ENCODE data around the gene GINS1.

Gene GINS1

DNA sequence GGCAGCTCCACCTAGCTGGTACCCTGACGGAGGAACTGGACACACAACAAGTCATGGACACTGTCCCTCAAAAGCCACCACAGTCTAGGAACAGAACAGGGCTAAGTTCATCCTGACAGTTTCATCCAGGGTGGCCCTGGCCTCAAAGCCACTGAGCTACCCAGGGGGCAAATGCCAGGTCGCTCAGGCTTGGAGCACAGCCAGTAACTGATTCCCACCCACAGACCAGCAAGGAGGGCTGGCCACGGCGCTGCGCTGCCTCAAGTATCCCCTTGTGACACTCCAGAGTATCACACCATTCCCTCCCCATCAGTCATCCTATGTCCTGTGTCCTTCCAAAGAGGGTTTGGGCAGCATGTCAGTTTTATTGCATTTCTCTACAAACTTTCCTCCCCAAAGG is 72.2 kb downstream of the GINS1 start:
- no peak overlapping the region for H3K4me3 ChIP-seq (replicated peaks; ENCODE audit: low read depth, low read length)
- no peak for DNase-seq (ENCODE audit: low read depth)
- TF ChIP-seq, protein P1, sequence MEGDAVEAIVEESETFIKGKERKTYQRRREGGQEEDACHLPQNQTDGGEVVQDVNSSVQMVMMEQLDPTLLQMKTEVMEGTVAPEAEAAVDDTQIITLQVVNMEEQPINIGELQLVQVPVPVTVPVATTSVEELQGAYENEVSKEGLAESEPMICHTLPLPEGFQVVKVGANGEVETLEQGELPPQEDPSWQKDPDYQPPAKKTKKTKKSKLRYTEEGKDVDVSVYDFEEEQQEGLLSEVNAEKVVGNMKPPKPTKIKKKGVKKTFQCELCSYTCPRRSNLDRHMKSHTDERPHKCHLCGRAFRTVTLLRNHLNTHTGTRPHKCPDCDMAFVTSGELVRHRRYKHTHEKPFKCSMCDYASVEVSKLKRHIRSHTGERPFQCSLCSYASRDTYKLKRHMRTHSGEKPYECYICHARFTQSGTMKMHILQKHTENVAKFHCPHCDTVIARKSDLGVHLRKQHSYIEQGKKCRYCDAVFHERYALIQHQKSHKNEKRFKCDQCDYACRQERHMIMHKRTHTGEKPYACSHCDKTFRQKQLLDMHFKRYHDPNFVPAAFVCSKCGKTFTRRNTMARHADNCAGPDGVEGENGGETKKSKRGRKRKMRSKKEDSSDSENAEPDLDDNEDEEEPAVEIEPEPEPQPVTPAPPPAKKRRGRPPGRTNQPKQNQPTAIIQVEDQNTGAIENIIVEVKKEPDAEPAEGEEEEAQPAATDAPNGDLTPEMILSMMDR (IDR thresholded peaks at IDR 0.05; ENCODE audit: low read length, missing control alignments): no peak

DNA sequence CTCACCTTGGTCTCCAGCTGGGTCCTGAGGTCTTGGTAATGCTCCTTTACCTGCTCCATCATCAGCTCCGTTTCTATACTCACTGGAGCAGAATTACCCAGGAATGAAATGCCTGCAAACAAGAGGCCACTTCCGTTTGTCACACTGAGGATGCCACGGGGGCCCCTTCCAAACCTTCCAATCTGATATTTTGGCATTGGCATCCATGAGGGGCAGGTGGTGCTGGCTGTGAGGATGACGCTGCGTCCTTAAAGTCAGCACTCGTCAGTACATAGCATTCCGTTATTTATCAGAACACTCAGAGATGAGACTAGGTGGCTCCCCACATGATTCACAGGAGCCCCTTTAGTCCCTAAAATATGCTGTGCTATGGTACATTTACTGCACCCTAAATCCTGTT is 72.7 kb downstream of the GINS1 start:
- no peak for DNase-seq (ENCODE audit: low read depth)
- TF ChIP-seq, protein P1 (IDR thresholded peaks at IDR 0.05; ENCODE audit: low read length, missing control alignments): no peak

DNA sequence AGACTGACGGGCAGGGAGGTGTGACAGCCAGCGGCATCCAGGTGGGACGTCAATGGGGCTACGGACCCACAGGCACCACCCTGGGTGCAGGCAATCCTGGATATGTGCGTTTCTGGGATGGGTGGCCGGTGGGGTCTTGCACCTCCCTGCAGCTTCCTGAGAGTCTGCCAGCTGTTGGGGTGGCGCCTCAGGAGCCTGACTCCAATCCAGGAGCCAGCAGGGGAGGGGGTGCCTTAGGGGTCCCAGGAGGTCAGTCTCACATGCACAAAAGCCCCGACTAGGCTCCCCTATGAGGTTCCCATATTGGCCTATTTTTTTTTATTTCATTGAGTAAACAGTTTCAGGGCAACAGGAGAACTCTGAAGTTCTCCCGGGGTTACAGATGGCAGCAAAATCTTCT is 73.3 kb downstream of the GINS1 start:
- TF ChIP-seq, protein P1 (IDR thresholded peaks at IDR 0.05; ENCODE audit: low read length, missing control alignments): no peak
- H3K4me3 ChIP-seq (replicated peaks; ENCODE audit: low read depth, low read length): no peak overlapping the region
- no peak for DNase-seq (ENCODE audit: low read depth)

More for the DNA sequence above, 72.7 kb downstream of the GINS1 start:
- no peak overlapping the region for H3K4me3 ChIP-seq (replicated peaks; ENCODE audit: low read depth, low read length)

DNA sequence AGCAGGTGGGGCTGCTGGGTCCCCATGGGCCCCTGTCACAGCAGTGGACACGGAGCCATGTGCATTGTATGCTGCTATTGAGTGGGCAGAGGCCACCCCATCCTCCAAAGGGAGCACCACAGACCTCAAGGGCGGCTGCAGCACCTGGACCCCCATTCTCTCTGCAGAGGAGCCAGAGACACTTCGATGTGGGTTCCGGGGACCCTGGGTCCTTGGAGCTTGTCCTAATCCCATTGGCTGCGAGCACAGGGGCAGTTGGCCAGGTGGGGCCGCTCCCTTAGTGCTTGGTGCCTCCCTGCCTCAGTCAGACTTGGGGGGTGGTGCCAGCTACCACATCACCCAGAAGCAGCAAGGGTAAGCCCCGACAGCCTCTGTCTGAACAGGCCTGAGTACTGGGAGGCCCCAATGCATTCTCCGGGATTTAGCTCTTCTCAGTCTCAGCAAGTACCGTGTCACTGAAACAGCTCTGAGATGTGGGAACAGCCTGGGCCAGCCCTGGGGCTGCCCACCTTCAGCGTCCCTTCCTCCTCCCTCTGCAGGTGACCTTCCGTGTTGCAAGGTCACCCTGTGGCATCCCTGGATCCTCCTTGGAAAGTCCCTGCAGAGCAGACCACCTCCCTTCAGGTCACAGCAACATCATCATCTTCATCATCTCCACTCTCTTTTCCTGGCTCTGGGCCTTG is 73.9 kb downstream of the GINS1 start:
- TF ChIP-seq, protein P1 (IDR thresholded peaks at IDR 0.05; ENCODE audit: low read length, missing control alignments): peak; percentile 9
- DNase-seq (ENCODE audit: low read depth): no peak
- no peak overlapping the region for H3K4me3 ChIP-seq (replicated peaks; ENCODE audit: low read depth, low read length)

DNA sequence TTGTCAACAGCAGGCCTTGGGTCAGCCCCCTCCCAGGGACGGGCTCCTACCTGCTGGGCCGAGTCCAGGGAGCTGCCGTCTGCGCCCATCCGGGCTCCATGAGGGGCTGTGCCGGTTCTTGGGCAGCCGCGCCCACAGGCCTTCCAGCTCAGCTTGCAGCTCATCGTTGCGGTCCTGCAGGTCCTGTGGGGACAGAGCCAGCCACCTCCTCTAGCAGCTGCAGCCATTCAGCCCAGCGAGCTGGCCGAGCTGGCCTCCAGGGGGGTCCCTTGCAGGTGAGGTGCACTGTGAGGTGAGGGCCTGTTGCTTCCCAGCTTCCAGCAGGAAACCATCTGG is 74.4 kb downstream of the GINS1 start:
- DNase-seq (ENCODE audit: low read depth): no peak
- TF ChIP-seq, protein P1 (IDR thresholded peaks at IDR 0.05; ENCODE audit: low read length, missing control alignments): no peak
- H3K4me3 ChIP-seq (replicated peaks; ENCODE audit: low read depth, low read length): no peak overlapping the region

DNA sequence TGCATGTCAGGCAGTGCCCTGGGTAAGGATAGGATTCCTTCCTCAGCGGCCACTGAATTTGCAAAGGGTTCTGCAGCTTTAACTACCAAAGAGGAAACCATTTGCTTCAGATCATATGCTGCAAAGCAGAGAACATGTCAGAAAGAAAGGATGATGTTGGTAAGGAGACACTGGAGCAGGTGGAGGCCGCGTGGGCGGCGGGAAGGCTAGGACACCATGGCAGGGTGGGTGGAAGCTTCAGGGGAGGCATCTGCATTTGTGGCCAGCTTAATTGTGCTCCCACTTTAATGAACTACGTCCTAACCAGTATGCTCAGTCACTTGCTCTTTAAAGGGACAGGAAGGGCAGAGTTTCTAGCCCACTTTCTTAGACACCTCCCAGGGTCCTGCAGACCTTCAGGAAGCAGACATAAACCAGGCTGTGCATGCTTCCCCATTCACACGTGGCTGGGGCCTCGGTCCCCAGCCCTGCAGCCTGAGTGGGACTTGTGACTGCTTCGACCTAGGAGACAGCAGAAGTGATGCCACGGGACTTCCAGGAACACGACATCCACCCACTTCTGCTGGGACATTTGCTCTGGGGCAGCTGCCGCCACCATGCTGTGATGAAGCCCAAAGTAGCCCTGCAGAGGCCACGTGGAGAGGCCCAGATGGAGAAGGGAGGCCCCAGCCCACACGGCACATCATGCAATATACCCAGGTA is 76.1 kb downstream of the GINS1 start:
- no peak overlapping the region for H3K4me3 ChIP-seq (replicated peaks; ENCODE audit: low read depth, low read length)
- TF ChIP-seq, protein P1 (IDR thresholded peaks at IDR 0.05; ENCODE audit: low read length, missing control alignments): no peak
- no peak for DNase-seq (ENCODE audit: low read depth)

All from fibroblast of pulmonary artery (primary cell).